Measurements from ENCODE around the gene NTN4.

Gene NTN4

DNA sequence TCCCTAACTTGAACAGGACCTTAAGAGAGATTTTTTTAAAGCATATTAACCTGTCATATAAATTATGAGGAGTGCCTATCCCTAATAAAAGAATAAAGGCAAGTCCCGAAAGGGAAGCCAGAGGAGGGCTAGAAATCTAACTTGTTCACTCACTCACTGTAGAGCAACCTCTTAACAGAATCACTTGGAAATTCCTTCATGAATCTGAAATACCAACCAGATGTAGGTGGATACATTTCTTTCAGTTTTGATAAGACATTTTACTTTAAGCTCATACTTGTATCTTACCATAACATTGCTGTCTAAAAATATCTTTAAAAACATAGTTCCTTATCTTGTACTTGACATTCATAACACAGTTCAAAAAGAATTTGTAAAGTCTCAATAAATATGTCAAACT lies 25.7 kb downstream of the NTN4 start:
- TF ChIP-seq, protein P1, sequence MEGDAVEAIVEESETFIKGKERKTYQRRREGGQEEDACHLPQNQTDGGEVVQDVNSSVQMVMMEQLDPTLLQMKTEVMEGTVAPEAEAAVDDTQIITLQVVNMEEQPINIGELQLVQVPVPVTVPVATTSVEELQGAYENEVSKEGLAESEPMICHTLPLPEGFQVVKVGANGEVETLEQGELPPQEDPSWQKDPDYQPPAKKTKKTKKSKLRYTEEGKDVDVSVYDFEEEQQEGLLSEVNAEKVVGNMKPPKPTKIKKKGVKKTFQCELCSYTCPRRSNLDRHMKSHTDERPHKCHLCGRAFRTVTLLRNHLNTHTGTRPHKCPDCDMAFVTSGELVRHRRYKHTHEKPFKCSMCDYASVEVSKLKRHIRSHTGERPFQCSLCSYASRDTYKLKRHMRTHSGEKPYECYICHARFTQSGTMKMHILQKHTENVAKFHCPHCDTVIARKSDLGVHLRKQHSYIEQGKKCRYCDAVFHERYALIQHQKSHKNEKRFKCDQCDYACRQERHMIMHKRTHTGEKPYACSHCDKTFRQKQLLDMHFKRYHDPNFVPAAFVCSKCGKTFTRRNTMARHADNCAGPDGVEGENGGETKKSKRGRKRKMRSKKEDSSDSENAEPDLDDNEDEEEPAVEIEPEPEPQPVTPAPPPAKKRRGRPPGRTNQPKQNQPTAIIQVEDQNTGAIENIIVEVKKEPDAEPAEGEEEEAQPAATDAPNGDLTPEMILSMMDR (IDR thresholded peaks at IDR 0.05; ENCODE audit: borderline replicate concordance, control extremely low read depth, extremely low read depth, insufficient read depth, missing control alignments), result no peak
- in situ Hi-C loops (cut with MboI; ENCODE audit: low sequenced_read_pairs, unreplicated experiment), result no loop called here
- DNase-seq (ENCODE audit: low spot score), result no peak

DNA sequence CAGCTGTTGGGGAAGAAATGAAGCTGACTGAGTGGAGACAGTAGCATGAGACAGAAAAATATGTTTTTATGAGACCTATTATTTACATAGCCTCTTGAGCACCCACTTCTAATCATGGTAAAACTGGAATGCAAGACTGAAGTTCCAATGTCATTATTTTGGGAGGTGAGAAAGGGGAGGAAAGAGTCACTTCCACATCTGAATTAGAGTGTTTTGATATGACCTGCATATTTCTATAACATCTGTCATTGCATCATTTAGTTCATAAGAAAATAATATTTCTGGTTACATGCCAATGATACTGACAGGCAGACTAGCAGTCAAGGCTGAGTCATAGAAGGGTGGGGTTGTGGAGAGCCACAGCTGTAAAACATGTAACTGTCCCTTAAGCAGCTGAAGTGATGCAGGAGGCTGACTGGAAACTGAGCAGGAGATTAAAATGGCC lies 26.7 kb downstream of the NTN4 start:
- TF ChIP-seq, protein P1 (IDR thresholded peaks at IDR 0.05; ENCODE audit: borderline replicate concordance, control extremely low read depth, extremely low read depth, insufficient read depth, missing control alignments), result no peak
- in situ Hi-C loops (cut with MboI; ENCODE audit: low sequenced_read_pairs, unreplicated experiment), result no loop called here
- no peak for DNase-seq (ENCODE audit: low spot score)

DNA sequence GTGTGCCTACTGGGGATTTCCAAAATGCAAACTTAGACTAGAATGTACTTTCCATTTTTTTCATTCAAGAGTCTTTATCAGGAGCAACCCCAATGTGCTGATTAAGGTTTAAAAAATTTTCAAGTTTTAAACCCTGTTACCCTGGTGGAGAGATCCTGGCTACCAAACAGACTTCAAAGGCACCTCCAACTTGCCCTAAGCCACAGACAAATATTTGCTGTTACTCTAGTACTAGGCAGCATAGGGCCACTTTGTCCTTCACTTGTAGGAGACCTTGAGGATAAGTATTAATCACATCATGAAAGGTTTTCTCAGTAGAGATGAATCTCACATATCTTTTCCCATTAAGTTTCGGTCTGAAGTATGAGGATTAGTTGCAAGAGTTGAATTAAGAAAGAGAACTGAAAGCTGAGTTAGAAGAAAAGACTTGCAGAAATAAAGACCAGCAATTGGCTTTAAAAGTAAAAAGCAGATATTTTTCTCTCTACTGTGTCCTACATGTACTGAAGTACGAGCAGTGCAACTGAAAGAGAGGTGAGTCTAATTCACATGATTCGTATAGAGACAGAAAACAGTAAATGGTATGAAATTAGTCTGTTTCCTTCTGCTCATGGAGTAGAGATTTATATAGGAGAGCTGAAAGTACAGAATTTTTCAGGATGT lies 28.3 kb downstream of the NTN4 start:
- in situ Hi-C loops (cut with MboI; ENCODE audit: low sequenced_read_pairs, unreplicated experiment), result no loop called here
- DNase-seq (ENCODE audit: low spot score), result no peak
- TF ChIP-seq, protein P1 (IDR thresholded peaks at IDR 0.05; ENCODE audit: borderline replicate concordance, control extremely low read depth, extremely low read depth, insufficient read depth, missing control alignments), result no peak

DNA sequence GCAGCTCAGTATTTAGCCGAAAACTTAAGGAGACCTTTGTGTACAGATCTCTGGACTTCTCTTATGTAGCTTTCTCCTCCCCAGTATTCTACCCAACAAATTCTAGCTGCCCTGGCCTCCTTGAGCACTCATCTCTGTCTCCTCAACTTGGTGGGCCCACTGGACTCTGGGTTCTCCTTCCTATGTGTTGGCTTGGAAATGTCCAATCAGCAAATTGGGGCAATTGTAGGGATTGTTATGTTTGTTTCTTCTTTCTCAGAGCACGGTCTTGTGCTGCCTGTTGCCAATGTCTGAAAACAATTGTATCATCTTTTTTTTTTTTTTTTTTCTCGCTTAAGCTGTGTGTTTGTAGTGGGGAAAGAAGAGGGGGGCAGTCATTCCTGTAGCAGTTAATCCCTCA lies 30.2 kb downstream of the NTN4 start:
- TF ChIP-seq, protein P1 (IDR thresholded peaks at IDR 0.05; ENCODE audit: borderline replicate concordance, control extremely low read depth, extremely low read depth, insufficient read depth, missing control alignments), result no peak
- in situ Hi-C loops (cut with MboI; ENCODE audit: low sequenced_read_pairs, unreplicated experiment), result no loop called here

DNA sequence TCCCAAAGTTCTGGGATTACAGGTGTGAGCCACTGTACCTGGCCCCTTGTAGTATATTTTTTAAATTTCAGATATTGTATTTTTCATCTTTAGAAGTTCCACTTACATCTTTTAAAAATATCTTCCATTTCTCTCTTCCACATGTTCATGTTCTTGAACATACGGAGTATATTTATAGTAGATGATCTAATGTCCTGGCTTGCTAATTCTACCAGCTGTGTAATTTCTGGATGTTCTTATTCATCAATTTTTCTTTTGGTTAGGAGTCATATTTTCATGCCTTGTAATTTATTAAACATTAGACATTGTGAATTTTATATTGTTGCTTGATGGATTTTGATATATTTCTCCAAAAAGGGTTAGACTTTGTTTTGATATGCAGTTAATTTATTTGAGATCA lies 30.8 kb downstream of the NTN4 start:
- DNase-seq (ENCODE audit: low spot score), result no peak
- TF ChIP-seq, protein P1 (IDR thresholded peaks at IDR 0.05; ENCODE audit: borderline replicate concordance, control extremely low read depth, extremely low read depth, insufficient read depth, missing control alignments), result no peak
- in situ Hi-C loops (cut with MboI; ENCODE audit: low sequenced_read_pairs, unreplicated experiment), result no loop called here

More for the DNA sequence above, 30.2 kb downstream of the NTN4 start:
- DNase-seq (ENCODE audit: low spot score), result no peak

DNA sequence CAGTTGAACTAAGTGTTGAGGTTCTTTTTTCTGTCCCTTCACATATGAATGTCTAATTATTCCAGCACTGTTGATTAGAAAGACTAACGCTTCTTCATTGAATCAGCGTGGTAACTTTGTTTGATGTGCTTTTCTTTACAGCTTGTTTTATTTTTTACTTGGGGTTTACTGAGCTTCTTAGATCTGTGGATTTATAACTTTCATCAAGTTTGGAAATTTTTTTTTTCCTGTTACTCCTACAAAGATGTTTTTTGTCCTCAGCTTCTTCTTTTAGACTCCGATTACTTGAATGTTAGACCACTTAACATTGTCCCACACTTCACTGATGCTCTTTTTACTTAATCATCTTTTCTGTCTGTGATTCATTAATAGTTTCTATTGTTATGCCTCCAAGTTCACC lies 31.5 kb downstream of the NTN4 start:
- TF ChIP-seq, protein P1 (IDR thresholded peaks at IDR 0.05; ENCODE audit: borderline replicate concordance, control extremely low read depth, extremely low read depth, insufficient read depth, missing control alignments), result no peak
- DNase-seq (ENCODE audit: low spot score), result no peak
- in situ Hi-C loops (cut with MboI; ENCODE audit: low sequenced_read_pairs, unreplicated experiment), result no loop called here

Data from GM13976 (cell line).